K562 (cell line): ENCODE results near the gene MEF2C. TPM values are rescaled to one million over a fixed set of nuclear protein-coding genes. Genes with fewer than 3 reads are reported as not detected.

Source experiments
- AFF1 ChIP-seq, 2 experiments: fragments of 450-650 bp; IDR thresholded peaks; 2 replicates each; pipeline ENCODE4 v1.6.1; 2018; ENCODE audit warnings: mild to moderate bottlenecking in 2 of 2, low read depth in 1 of 2; ENCODE audit not compliant: partially characterized antibody in 2 of 2
- REST ChIP-seq, 2 experiments: fragments of 450-650 bp; formaldehyde crosslinking in 1 of 2; IDR thresholded peaks; 2 replicates each; pipeline versions ENCODE4 v1.4.0 to v1.6.1; 2014 to 2020; ENCODE audit warnings: mild to moderate bottlenecking in 2 of 2, borderline replicate concordance in 1 of 2, low read depth in 1 of 2
- RREB1 ChIP-seq: fragments of 250-450 bp; sonication (Bioruptor Pico); IDR thresholded peaks from 2 replicates; pipeline ENCODE4 v1.4.0; 2020
- ZNF280B ChIP-seq: fragments of 250-450 bp; sonication (Bioruptor Pico); IDR thresholded peaks from 2 replicates; pipeline ENCODE4 v1.5.1; 2021; ENCODE audit warnings: mild to moderate bottlenecking
- polyA plus RNA-seq, 8 experiments: library from polyadenylated mRNA; depleted of rRNA in 4 of 8; stranded (reverse) in 5 of 8; unstranded in 3 of 8; fragments of >200 nt; fragmentation: Nextera tagmentation in 2 of 8; fragmentation: Illumina TruSeq in 1 of 8; extraction: Ambion mirVana in 2 of 8; extraction: Trizol in 1 of 8; gene quantifications; 2 replicates each; pipeline versions ENCODE4 v1.2.1 to v1.2.3, GENCODE V29; 2011 to 2014; ENCODE audit warnings: inconsistent platforms in 1 of 8, missing spikeins in 1 of 8
- total RNA-seq, 7 experiments: library from RNA; depleted of rRNA in 6 of 7; stranded (reverse); fragments of >200 nt in 6 of 7; fragmentation: Illumina TruSeq in 2 of 7; extraction: Trizol in 2 of 7; gene quantifications; 2 replicates each; pipeline versions ENCODE4 v1.2.1 to v1.2.3, GENCODE V29; 2011 to 2021; ENCODE audit warnings: low replicate concordance in 1 of 7

MEF2C gene
- total and polyA plus RNA-seq, 9 of the 15 experiments (the other 6 are each of a cell fraction or from before 2014, with no cell fraction given) = 25.1 to 67.8 (median 58.3) TPM

DNA sequence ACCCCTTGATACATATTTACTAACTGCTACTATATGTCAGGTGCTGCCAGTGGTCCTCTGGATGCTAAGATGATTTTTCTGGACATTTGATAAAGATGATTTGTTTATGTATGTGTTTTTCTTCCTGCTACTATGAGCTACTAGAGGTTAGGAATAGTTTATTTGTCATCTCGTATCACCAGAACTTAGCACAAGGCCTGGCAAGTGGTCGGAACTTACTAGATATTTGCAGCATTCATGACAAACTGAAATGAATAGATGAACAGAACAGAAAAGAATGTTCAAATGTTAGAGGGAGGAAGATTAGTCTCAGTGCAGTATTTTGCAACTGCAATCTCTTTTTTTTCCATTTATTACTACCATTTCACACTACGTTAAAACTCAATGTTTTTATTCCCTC, 114.6 kb downstream of the MEF2C start (continued):
- TF ChIP-seq REST (IDR thresholded peaks at IDR 0.05; ENCODE audit: borderline replicate concordance) (no peak), REST (CRISPR knock-in tag; IDR thresholded peaks at IDR 0.05; ENCODE audit: low read depth) (no peak), RREB1 (CRISPR knock-in tag) (no peak), ZNF280B (no peak), AFF1 (IDR thresholded peaks at IDR 0.05; ENCODE audit: low read depth in 1 of 2, partially characterized antibody in 2 of 2) (no peak)
